Measurements from ENCODE around the gene LRGUK.

GRCh38 chr7:134298902-134299683 is 172.0 kb downstream of the LRGUK start:
- TF ChIP-seq, protein P1, sequence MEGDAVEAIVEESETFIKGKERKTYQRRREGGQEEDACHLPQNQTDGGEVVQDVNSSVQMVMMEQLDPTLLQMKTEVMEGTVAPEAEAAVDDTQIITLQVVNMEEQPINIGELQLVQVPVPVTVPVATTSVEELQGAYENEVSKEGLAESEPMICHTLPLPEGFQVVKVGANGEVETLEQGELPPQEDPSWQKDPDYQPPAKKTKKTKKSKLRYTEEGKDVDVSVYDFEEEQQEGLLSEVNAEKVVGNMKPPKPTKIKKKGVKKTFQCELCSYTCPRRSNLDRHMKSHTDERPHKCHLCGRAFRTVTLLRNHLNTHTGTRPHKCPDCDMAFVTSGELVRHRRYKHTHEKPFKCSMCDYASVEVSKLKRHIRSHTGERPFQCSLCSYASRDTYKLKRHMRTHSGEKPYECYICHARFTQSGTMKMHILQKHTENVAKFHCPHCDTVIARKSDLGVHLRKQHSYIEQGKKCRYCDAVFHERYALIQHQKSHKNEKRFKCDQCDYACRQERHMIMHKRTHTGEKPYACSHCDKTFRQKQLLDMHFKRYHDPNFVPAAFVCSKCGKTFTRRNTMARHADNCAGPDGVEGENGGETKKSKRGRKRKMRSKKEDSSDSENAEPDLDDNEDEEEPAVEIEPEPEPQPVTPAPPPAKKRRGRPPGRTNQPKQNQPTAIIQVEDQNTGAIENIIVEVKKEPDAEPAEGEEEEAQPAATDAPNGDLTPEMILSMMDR (IDR thresholded peaks at IDR 0.05), result no peak
- TF ChIP-seq EP300 (IDR thresholded peaks at IDR 0.05) (no peak), POLR2AphosphoS5 (IDR thresholded peaks at IDR 0.05) (peak; percentile 26), POLR2A (IDR thresholded peaks at IDR 0.05) (no peak)
